ENCODE measurements around the gene LRMDA. TPM values are rescaled to one million over a fixed set of nuclear protein-coding genes. Genes with fewer than 3 reads are reported as not detected.

The LRMDA gene
- polyA plus RNA-seq, 1 donor from 2014 or later, result not detected

DNA sequence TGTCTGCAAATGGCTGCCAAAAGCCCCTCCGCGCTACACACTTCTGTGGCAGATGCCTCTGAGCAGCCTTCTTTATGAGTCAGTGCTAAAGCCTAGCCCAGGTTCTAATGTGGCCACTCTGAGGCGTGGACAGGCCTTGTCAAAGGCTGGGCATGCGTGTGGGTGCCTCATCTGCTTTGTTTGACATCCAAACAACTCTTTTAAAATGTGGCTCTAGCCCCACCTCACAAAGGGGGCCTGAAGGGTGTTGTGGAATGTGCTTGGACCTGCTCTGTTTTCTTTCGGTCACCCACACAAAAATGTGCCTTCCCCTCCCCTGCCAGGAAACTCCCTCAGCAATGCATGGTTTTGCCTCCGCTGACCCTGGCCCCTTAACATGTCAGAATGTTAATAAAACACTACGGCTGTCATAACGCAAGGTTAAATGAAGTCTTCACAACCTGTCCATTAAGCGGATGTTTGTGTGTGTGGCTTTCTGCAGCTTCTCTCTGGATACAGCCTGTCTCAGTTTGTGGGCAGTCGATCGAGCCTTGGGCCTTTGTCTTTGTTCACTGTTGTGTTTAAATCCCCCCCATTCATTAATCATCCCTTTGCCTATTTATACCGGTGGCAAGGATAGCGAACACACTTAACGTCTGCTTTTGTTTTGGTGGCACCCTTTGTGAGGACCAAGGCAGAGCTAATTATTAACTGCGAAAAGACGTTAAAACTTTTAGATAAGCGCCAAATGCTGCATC, 718.9 kb downstream of the LRMDA start:
- Mint-ChIP-seq H3K36me3 (peaks cover 2% of the 10 kb centered on the region), H3K4me3 (no peak overlapping the region), H3K4me1 (no peaks in the 10 kb centered on the region), H3K9me3 (peaks cover 4 to 9% (median 6%) of the 10 kb centered on the region in 3 donors), H3K27me3 (no peaks in the 10 kb centered on the region), H3K27ac (no peak overlapping the region)

- Mint-ChIP-seq H3K4me3 (no peak overlapping the region), H3K27me3 (no peaks in the 10 kb centered on the region), H3K27ac (no peak overlapping the region), H3K36me3 (peaks cover 2% of the 10 kb centered on the region), H3K4me1 (no peaks in the 10 kb centered on the region), H3K9me3 (peaks cover 2 to 9% (median 6%) of the 10 kb centered on the region in 3 donors)
Measured at GRCh38 chr10:76150876-76151288, 719.5 kb downstream of the LRMDA start.

DNA sequence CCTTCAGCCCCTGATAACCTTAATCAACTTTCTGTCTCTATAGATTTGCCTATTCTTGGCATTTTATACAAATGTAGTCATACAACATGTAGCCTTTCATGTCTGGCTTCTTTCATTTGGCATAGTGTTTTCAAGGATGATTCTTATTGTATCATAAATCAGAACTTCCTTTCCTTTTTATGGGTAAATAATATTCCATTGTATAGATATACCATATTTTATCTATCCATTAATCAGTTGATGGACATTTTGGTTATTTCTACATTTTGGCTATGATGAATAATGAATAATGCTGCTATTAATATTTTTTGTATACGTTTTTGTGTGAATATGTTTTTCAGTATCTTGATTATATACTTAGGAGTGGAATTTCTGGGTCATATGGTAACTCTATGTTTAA, 720.8 kb downstream of the LRMDA start:
- H3K36me3 Mint-ChIP-seq, result peaks cover 2% of the 10 kb centered on the region
- no peak overlapping the region for H3K4me3 Mint-ChIP-seq
- H3K4me1 Mint-ChIP-seq, result no peaks in the 10 kb centered on the region
- H3K27me3 Mint-ChIP-seq, result no peaks in the 10 kb centered on the region
- no peak overlapping the region for H3K27ac Mint-ChIP-seq
- peaks cover 2 to 9% (median 8%) of the 10 kb centered on the region in 3 donors for H3K9me3 Mint-ChIP-seq

- Mint-ChIP-seq H3K27me3 (no peaks in the 10 kb centered on the region), H3K4me3 (no peak overlapping the region), H3K4me1 (no peaks in the 10 kb centered on the region), H3K27ac (no peak overlapping the region), H3K36me3 (peaks cover 2% of the 10 kb centered on the region), H3K9me3 (peaks cover 0 to 12% (median 8%) of the 10 kb centered on the region in 3 donors)
Measured at GRCh38 chr10:76155961-76156360, 724.5 kb downstream of the LRMDA start.

GRCh38 chr10:76160446-76161300, 729.2 kb downstream of the LRMDA start:
- peaks cover 1 to 6% (median 3%) of the 10 kb centered on the region in 3 donors for H3K9me3 Mint-ChIP-seq
- no peak overlapping the region for H3K27ac Mint-ChIP-seq
- no peaks in the 10 kb centered on the region for H3K36me3 Mint-ChIP-seq
- H3K27me3 Mint-ChIP-seq, result peaks cover 2% of the 10 kb centered on the region
- H3K4me3 Mint-ChIP-seq, result no peak overlapping the region
- no peaks in the 10 kb centered on the region for H3K4me1 Mint-ChIP-seq

- H3K4me1 Mint-ChIP-seq, result no peaks in the 10 kb centered on the region
- no peaks in the 10 kb centered on the region for H3K36me3 Mint-ChIP-seq
- no peak overlapping the region for H3K4me3 Mint-ChIP-seq
- peaks cover 2% of the 10 kb centered on the region for H3K27me3 Mint-ChIP-seq
- H3K27ac Mint-ChIP-seq, result no peak overlapping the region
- H3K9me3 Mint-ChIP-seq, result peaks cover 3 to 8% (median 7%) of the 10 kb centered on the region in 3 donors
Measured at GRCh38 chr10:76161301-76161582, 729.8 kb downstream of the LRMDA start.

DNA sequence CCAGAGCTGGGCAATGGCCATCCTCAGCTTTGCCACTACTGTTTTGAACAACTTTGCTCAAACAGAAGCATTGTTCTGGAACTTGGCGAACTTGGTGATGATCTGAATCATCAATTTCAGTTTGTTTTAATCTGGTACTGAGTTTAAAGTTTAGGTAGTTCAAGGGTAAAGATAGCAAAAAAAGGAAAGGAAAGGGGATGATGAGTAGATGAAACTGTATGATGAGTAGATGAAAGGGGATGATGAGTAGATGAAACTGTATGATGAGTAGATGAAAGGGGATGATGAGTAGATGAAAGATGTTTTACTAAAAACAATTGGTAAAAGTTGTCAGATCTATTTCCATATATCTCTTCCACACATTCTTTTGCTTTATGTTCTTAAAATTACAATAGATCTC, 737.0 kb downstream of the LRMDA start:
- no peaks in the 10 kb centered on the region for H3K4me1 Mint-ChIP-seq
- no peak overlapping the region for H3K27ac Mint-ChIP-seq
- peaks cover 6 to 14% (median 13%) of the 10 kb centered on the region in 3 donors for H3K9me3 Mint-ChIP-seq
- no peak overlapping the region for H3K4me3 Mint-ChIP-seq
- H3K27me3 Mint-ChIP-seq, result no peaks in the 10 kb centered on the region
- no peaks in the 10 kb centered on the region for H3K36me3 Mint-ChIP-seq

DNA sequence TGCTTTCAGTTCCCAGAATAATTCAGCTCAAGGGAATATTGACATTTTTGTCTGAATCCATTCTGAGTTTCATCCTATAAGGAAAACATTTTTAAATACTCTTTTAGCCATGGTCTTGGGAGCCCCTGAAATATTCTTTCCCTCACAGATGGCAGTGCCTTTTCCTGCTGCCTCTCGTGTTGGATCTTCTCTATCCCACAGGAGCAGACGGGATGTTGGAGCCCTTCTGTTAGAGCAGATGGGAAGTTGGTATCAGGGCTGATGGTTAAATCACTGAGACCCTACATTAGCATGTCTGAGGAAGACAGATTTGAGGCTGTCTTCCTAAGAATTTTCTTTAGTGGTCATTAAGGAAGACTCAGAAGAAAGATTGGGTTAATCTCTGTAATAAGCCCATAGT, 737.8 kb downstream of the LRMDA start:
- Mint-ChIP-seq H3K36me3 (no peaks in the 10 kb centered on the region), H3K4me3 (no peak overlapping the region), H3K27ac (no peak overlapping the region), H3K9me3 (peaks cover 6 to 14% (median 13%) of the 10 kb centered on the region in 3 donors), H3K4me1 (no peaks in the 10 kb centered on the region), H3K27me3 (no peaks in the 10 kb centered on the region)

DNA sequence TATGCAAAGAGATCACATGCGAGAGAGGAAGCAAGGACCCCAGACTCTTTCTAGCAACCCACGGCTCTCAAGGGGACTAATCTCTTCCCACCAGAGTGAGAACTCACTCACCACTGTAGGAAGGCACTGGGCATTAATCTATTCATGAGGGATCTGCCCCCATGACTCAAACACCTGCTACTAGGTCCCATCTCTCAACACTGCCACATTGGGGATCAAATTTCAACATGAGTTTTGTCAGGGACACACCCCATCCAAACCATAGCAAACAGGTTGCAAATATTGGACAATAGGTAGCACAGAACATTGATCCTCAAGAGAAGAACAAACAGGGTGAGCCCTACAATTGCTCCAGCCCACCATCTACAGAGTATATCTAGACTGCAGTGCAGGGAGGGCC, 740.6 kb downstream of the LRMDA start:
- peaks cover 4 to 8% (median 5%) of the 10 kb centered on the region in 3 donors for H3K9me3 Mint-ChIP-seq
- no peak overlapping the region for H3K27ac Mint-ChIP-seq
- no peak overlapping the region for H3K4me3 Mint-ChIP-seq
- H3K27me3 Mint-ChIP-seq, result no peaks in the 10 kb centered on the region
- no peaks in the 10 kb centered on the region for H3K36me3 Mint-ChIP-seq
- no peaks in the 10 kb centered on the region for H3K4me1 Mint-ChIP-seq

- Mint-ChIP-seq H3K36me3 (peaks cover 2% of the 10 kb centered on the region), H3K9me3 (peaks cover 0 to 4% (median 0%) of the 10 kb centered on the region in 3 donors), H3K4me3 (no peak overlapping the region), H3K27ac (no peak overlapping the region), H3K27me3 (no peaks in the 10 kb centered on the region), H3K4me1 (peaks cover 0 to 1% (median 0%) of the 10 kb centered on the region in 3 donors)
Measured at GRCh38 chr10:76175533-76176165, 744.2 kb downstream of the LRMDA start.

GRCh38 chr10:76176166-76176550, 744.7 kb downstream of the LRMDA start:
- no peaks in the 10 kb centered on the region for H3K27me3 Mint-ChIP-seq
- H3K9me3 Mint-ChIP-seq, result peaks cover 0 to 4% (median 0%) of the 10 kb centered on the region in 3 donors
- peaks cover 0 to 1% (median 0%) of the 10 kb centered on the region in 3 donors for H3K4me1 Mint-ChIP-seq
- no peak overlapping the region for H3K4me3 Mint-ChIP-seq
- H3K27ac Mint-ChIP-seq, result no peak overlapping the region
- H3K36me3 Mint-ChIP-seq, result peaks cover 2% of the 10 kb centered on the region

DNA sequence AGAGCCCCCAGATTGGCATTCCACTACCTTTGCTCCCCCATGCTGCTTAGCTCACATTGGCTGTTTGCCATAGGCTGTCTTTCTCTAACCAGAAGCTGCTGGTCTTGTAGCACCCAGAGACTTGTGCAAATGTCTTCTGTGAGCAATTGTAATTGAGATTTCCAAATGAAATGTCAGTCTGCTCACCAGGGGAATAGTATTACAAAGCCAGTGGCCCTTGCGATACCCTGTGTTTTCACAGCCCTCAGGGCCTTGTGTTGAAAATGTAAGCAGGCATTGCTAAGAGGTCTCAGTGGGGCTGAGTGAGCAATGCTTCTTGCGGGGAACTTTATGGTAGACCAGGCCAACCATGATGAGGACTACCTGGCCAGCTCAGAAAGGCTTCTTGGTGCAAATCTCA, 746.5 kb downstream of the LRMDA start:
- Mint-ChIP-seq H3K4me3 (no peak overlapping the region), H3K27me3 (no peaks in the 10 kb centered on the region), H3K4me1 (peaks cover 0 to 1% (median 0%) of the 10 kb centered on the region in 3 donors), H3K27ac (no peak overlapping the region), H3K9me3 (peaks cover 0 to 4% (median 0%) of the 10 kb centered on the region in 3 donors), H3K36me3 (peaks cover 2% of the 10 kb centered on the region)

DNA sequence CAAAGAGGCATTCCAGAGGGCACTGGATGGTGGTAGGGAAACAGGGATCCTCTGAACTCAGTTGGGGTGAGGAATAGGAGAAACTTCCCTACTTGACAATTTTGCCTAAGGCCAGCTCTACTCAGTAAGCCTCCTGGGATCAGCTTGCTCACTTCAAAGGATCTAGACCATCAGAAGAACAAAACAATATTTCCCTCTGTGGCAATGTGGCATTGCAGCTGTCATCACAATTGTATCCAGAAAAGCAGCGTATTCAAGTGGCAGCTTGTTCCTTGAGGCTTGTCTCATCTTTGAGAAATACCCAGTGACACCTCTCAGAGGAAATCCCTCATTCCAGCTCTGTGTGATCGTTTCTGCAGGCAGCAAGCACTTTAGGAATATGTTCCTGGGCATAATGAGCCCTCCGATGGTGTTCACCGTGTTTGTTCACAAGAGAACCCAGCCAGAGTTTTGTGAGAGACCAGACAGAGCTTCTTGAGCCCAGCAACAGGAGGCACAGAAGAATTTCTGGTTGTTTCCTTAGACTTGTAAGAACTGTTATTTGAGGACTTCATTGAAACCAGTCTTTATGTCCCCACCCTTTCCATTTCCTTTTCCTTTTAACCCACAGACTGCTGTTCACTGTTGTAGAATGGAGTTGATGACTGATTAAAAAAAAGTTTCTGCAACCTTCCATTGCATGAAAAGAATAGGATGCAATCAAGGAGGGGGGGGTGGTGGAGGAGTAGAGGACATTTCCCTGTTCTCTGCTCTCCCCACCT, 747.3 kb downstream of the LRMDA start:
- Mint-ChIP-seq H3K27me3 (no peaks in the 10 kb centered on the region), H3K4me1 (peaks cover 0 to 1% (median 0%) of the 10 kb centered on the region in 3 donors), H3K4me3 (no peak overlapping the region), H3K36me3 (peaks cover 2% of the 10 kb centered on the region), H3K27ac (no peak overlapping the region), H3K9me3 (peaks cover 0 to 4% (median 0%) of the 10 kb centered on the region in 3 donors)

DNA sequence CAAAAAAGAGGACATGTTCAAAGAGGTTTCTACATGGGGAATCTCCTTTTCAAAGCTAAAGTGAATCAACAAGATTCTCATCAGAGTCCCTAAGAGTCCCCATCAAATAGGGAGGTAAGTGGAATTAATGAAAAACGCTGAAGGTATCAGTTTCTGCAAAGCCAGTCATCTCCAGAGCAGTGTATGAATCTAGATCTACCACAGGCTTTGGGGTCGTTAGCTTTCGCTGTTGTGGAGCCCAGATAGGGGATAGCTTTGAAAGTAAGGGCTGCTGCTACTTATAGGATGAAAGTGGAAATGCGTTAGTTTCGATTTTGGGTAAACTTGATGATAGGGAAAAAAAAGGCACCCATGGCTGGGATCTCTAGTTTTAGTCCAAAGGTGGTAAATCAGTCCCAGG, 748.4 kb downstream of the LRMDA start:
- Mint-ChIP-seq H3K27me3 (no peaks in the 10 kb centered on the region), H3K4me1 (peaks cover 0 to 1% (median 0%) of the 10 kb centered on the region in 3 donors), H3K9me3 (peaks cover 0 to 4% (median 0%) of the 10 kb centered on the region in 3 donors), H3K36me3 (peaks cover 2% of the 10 kb centered on the region), H3K27ac (no peak overlapping the region), H3K4me3 (no peak overlapping the region)

- Mint-ChIP-seq H3K4me1 (no peaks in the 10 kb centered on the region), H3K4me3 (no peak overlapping the region), H3K27ac (no peak overlapping the region), H3K36me3 (no peaks in the 10 kb centered on the region), H3K27me3 (no peaks in the 10 kb centered on the region), H3K9me3 (no peaks in the 10 kb centered on the region)
Measured at GRCh38 chr10:76184647-76185046, 753.2 kb downstream of the LRMDA start.

All from IgD-negative memory B cell (primary cell).